ENCODE results near the gene HEATR5A. TPM values are rescaled to one million over a fixed set of nuclear protein-coding genes. Genes with fewer than 3 reads are reported as not detected.

Gene HEATR5A
- total and polyA plus RNA-seq, 2 donors from 2014 or later, result 8.0 to 30.4 TPM

- FAIRE-seq (no peak), DNase-seq (no peak)
- Histone ChIP-seq H3K4me3 (ENCODE audit: low read length in 3 of 3) (no peak overlapping the region), H3K27ac (ENCODE audit: low read depth in 2 of 2, low read length in 2 of 2) (no peak overlapping the region), H3K27me3 (ENCODE audit: control insufficient read depth, insufficient read depth, low read length) (no peaks in the 10 kb centered on the region), H3K9me3 (ENCODE audit: control insufficient read depth in 2 of 3, insufficient read depth in 1 of 3, low read length in 3 of 3) (peaks cover 0 to 9% (median 0%) of the 10 kb centered on the region in 3 donors), H3K36me3 (ENCODE audit: control insufficient read depth in 2 of 3, insufficient read depth in 3 of 3, low read length in 3 of 3) (no peaks in the 10 kb centered on the region), H3K9ac (ENCODE audit: low read length in 3 of 3) (no peak overlapping the region), H3K4me1 (ENCODE audit: control insufficient read depth in 2 of 3, insufficient read depth in 2 of 3, low read depth in 1 of 3, low read length in 3 of 3) (peaks cover 0 to 24% (median 16%) of the 10 kb centered on the region in 3 donors)
- intact Hi-C loops (cut with DNase I), result no loop called here
- no peak for TF ChIP-seq CTCF (IDR thresholded peaks at IDR 0.05; ENCODE audit: borderline replicate concordance, extremely low read depth, insufficient read depth)
Observed at GRCh38 chr14:31266437-31267331, 153.7 kb downstream of the HEATR5A start.

DNA sequence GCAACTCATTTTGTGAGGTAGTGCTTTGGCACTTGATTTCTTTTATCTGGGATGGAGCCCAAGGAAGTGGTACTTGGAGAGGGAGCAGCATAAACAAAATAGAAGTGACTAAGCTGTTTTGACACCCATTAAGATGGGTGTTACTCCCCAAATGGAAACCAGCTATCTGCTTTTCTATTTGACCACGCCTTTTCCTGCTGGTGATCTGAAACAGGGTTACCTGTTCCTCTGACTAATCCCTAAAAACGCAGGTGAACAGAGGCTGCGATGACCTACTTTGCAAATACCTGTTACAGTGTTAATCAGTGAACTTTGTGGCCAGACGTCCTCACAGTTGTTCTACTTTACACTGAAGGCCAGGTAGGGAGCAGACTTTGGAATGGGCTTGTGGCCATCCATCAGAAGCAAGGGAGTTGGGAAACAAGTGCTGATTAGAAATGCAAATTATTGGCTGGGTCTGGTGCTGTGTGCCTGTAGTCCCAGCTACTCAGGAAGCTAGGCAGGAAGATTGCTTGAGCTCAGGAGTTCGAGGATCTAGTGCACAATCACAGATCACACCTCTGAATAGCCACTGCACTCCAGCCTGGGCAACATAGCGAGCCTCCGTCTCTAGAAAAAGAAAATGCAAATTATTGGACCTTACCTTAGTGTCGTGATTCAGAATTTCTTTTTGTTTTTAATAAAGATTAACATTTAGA is 154.5 kb downstream of the HEATR5A start:
- no peak for TF ChIP-seq CTCF (IDR thresholded peaks at IDR 0.05; ENCODE audit: borderline replicate concordance, extremely low read depth, insufficient read depth)
- Histone ChIP-seq H3K9me3 (ENCODE audit: control insufficient read depth in 2 of 3, insufficient read depth in 1 of 3, low read length in 3 of 3) (peaks cover 0 to 9% (median 0%) of the 10 kb centered on the region in 3 donors), H3K4me3 (ENCODE audit: low read length in 3 of 3) (no peak overlapping the region), H3K27ac (ENCODE audit: low read depth in 2 of 2, low read length in 2 of 2) (peak overlapping the region in 1 of 2 donors; percentile 46), H3K4me1 (ENCODE audit: control insufficient read depth in 2 of 3, insufficient read depth in 2 of 3, low read depth in 1 of 3, low read length in 3 of 3) (peaks cover 0 to 29% (median 16%) of the 10 kb centered on the region in 3 donors), H3K9ac (ENCODE audit: low read length in 3 of 3) (no peak overlapping the region), H3K27me3 (ENCODE audit: control insufficient read depth, insufficient read depth, low read length) (no peaks in the 10 kb centered on the region), H3K36me3 (ENCODE audit: control insufficient read depth in 2 of 3, insufficient read depth in 3 of 3, low read length in 3 of 3) (no peaks in the 10 kb centered on the region)
- FAIRE-seq, result no peak
- no peak for DNase-seq
- intact Hi-C loops (cut with DNase I), result no loop called here

DNA sequence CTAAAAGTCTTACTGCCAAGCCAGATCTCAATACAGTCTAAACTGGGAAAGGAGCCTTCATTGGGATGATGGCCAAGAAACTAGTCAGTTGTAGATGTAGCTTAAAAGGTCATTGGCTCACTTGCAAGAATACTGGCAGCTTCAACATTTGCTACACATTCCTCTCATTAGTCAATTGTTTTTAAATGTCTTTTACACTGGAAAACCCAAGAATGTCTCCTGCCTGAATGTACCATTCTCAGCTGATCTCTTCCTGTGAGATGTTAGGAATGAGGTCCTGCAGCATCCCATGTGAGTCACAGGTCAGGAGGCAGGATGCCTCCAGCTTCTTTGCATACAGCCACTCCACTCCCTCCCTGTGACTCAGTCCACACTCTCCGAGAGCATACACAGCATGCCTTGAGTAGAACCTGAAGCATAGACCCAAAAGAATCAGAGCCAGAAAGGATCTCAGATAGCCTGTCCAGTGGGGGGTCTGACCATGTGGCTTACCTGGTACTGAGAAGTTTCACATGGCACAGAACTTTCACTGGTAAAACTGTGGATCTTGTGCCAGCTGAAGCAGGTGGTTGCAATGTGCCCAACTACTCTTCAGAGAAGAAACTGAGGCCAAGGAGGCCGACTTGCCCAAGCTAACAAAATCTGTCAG is 156.7 kb downstream of the HEATR5A start:
- no peak for TF ChIP-seq CTCF (IDR thresholded peaks at IDR 0.05; ENCODE audit: borderline replicate concordance, extremely low read depth, insufficient read depth)
- no peak overlapping the region for H3K4me3 ChIP-seq (ENCODE audit: low read length in 3 of 3)
- intact Hi-C loops (cut with DNase I), result no loop called here
- H3K27me3 ChIP-seq (ENCODE audit: control insufficient read depth, insufficient read depth, low read length), result no peaks in the 10 kb centered on the region
- no peaks in the 10 kb centered on the region for H3K36me3 ChIP-seq (ENCODE audit: control insufficient read depth in 2 of 3, insufficient read depth in 3 of 3, low read length in 3 of 3)
- DNase-seq (peak in 2 of 5 donors; percentile 52 to 82), FAIRE-seq (no peak)
- peaks cover 0 to 29% (median 16%) of the 10 kb centered on the region in 3 donors for H3K4me1 ChIP-seq (ENCODE audit: control insufficient read depth in 2 of 3, insufficient read depth in 2 of 3, low read depth in 1 of 3, low read length in 3 of 3)
- H3K9ac ChIP-seq (ENCODE audit: low read length in 3 of 3), result peak overlapping the region in 1 of 3 donors; percentile 1
- H3K27ac ChIP-seq (ENCODE audit: low read depth in 2 of 2, low read length in 2 of 2), result peak overlapping the region; percentile 72 to 86
- H3K9me3 ChIP-seq (ENCODE audit: control insufficient read depth in 2 of 3, insufficient read depth in 1 of 3, low read length in 3 of 3), result no peaks in the 10 kb centered on the region

Measured in kidney (tissue), 14 donors.